ENCODE data around the gene WASF2.

The WASF2 gene

DNA sequence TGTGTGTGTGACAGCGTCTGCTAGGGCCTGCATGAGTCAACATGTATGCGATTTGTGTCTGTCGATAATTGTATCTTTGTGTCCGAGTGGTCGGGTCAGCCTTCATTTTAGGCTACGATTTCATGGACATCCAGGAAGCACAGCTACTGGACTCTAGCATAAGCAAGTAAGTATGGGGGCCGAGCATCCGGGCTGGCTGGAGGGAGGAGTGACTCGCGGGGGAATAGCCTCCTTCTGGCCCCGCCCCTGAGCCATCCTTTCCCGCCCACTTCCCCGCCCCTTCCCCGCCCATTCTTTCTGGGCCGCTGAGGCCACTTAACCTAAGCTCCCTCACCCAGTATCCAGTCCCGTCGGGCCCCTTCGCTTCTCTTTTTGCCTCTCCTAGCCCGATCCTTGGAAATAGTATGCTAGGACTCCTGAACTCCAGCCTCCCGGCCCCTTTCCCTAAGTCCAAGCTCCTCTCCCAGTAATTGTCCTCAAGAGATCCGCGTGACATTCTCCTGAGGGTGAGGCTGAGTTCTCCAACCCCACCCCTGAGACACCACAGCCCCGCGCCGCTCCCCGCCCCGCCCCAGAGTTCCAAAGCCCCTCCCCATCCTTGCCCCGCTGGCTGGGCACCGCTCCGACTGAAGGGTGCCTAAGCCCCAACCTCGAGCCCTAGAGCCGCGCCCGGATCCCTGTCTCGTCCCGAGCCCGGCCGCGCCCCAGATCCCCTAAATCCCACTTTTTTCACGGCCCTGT is 124.4 kb downstream of the WASF2 start:
- no peak for TF ChIP-seq ZFX (IDR thresholded peaks at IDR 0.05; ENCODE audit: borderline replicate concordance)
- TF ChIP-seq, protein P1, sequence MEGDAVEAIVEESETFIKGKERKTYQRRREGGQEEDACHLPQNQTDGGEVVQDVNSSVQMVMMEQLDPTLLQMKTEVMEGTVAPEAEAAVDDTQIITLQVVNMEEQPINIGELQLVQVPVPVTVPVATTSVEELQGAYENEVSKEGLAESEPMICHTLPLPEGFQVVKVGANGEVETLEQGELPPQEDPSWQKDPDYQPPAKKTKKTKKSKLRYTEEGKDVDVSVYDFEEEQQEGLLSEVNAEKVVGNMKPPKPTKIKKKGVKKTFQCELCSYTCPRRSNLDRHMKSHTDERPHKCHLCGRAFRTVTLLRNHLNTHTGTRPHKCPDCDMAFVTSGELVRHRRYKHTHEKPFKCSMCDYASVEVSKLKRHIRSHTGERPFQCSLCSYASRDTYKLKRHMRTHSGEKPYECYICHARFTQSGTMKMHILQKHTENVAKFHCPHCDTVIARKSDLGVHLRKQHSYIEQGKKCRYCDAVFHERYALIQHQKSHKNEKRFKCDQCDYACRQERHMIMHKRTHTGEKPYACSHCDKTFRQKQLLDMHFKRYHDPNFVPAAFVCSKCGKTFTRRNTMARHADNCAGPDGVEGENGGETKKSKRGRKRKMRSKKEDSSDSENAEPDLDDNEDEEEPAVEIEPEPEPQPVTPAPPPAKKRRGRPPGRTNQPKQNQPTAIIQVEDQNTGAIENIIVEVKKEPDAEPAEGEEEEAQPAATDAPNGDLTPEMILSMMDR (IDR thresholded peaks at IDR 0.05), result no peak
- peak overlapping the region; percentile 97 for H3K27ac ChIP-seq

DNA sequence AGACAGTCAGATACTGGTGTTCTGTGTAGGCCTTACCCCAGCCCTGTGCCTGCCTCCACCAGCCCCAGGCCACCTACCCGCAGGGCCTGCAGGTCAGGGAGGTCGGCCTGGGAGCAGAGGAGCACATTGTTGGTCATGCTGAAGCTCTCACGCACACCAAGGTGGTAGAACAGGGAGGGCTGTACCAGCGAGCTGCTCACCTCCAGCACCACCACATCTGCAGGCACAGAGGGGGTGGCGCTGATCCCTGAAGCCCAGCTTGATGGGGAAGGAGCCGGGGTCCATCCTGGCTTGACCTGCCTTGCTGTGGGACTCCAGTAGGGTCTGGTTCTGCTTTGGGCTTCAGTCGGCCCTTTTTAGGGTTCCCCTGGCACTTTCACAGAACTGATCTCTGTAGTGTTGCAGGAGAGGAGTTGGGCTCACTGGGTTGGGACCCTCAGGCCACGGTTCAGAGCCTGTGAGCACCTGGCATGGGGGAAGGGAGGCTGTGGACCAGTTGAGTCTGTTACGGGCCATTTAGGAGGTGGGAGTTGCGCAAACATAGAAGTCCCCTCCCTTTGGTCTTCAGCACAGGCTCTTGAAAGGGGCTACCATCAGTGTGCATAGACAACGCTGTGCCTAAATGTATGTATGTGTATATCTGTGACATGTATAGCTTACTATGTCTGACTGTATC is 125.1 kb downstream of the WASF2 start:
- H3K27ac ChIP-seq, result peak overlapping the region; percentile 97
- TF ChIP-seq, protein P1 (IDR thresholded peaks at IDR 0.05), result no peak
- TF ChIP-seq ZFX (IDR thresholded peaks at IDR 0.05; ENCODE audit: borderline replicate concordance), result no peak

DNA sequence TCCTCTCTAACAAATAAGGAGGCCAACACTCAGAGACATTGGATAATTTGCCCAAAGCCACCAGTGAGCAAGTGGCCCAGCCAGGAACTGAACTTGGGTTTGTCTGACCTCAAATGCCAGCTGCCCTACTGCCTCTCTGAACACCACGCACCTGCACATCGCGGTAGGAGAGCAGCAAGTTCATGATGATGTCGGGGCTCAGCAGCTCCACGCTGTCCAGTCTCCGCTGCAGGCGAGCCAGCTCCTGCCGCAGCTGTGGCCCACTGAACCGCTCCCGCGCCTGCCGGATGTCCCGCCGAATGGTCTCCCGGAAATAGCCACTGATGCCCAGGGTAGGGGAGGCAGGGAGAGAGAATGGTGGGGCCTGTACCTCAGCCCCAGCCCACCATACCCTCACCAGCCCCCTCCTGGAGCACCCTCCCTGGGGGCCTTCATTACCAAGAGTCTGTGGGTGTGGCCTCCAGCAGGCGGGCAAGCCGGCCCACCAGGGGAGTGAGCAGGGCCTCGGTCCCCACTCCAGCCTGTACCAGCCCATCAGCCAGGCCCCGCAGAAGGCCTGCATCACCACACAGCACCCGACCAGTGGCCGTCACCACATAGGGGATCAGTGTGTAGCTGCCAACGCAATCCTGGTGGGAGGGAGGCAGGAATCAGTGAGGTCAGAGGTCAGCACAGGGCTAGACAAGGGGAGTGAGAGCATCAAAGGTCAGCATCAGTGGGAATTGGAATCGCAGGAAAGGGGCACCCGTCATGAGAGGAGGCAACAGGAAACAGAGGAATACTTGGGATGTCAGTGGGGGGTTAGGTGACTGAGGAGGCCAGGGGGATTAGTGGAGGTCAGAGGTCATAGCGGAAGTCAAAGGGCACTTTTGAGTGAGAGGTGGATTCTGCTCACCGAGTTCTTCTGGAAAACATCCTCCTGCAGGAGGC is 125.9 kb downstream of the WASF2 start:
- TF ChIP-seq, protein P1 (IDR thresholded peaks at IDR 0.05), result no peak
- TF ChIP-seq ZFX (IDR thresholded peaks at IDR 0.05; ENCODE audit: borderline replicate concordance), result no peak
- no peak overlapping the region for H3K27ac ChIP-seq

DNA sequence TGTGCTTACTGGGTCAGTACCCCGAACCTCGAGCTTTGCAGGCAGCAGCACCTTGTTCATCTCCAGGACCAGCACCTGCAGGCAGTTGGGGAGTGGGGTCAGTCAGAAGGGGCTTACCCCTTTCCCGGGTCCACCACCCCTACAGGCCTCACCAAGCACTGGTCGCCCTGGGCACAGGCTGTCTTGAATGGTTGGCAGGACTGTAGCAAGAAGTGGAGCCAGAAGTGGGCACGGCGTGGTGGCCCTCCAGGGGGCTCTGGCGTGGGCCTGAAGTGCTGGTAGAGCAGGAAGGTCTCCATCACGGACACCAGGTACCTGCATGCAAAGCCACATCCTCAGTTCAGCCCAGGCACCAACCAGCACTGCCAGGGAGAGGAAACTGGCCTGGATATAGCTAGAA is 128.4 kb downstream of the WASF2 start:
- TF ChIP-seq, protein P1 (IDR thresholded peaks at IDR 0.05), result no peak
- no peak for TF ChIP-seq ZFX (IDR thresholded peaks at IDR 0.05; ENCODE audit: borderline replicate concordance)
- H3K27ac ChIP-seq, result no peak overlapping the region

DNA sequence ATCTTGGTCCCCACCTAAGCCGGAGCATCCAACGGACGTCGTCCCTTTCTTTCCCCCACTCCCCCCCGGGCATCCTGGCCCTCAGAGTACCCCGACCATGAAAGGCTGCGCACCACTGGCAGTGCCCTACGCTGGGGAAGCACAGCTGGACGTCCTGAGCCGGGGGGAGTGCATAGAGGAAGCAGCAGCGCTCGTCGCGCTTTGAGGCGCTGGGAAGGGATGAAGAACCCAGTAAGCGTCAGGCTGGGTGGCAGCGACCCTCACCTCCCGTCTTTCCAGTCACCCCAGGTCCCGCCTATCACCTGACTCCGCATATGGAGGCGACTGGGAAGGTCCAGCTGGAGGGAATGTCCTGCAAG is 128.9 kb downstream of the WASF2 start:
- TF ChIP-seq, protein P1 (IDR thresholded peaks at IDR 0.05), result no peak
- no peak for TF ChIP-seq ZFX (IDR thresholded peaks at IDR 0.05; ENCODE audit: borderline replicate concordance)
- no peak overlapping the region for H3K27ac ChIP-seq

DNA sequence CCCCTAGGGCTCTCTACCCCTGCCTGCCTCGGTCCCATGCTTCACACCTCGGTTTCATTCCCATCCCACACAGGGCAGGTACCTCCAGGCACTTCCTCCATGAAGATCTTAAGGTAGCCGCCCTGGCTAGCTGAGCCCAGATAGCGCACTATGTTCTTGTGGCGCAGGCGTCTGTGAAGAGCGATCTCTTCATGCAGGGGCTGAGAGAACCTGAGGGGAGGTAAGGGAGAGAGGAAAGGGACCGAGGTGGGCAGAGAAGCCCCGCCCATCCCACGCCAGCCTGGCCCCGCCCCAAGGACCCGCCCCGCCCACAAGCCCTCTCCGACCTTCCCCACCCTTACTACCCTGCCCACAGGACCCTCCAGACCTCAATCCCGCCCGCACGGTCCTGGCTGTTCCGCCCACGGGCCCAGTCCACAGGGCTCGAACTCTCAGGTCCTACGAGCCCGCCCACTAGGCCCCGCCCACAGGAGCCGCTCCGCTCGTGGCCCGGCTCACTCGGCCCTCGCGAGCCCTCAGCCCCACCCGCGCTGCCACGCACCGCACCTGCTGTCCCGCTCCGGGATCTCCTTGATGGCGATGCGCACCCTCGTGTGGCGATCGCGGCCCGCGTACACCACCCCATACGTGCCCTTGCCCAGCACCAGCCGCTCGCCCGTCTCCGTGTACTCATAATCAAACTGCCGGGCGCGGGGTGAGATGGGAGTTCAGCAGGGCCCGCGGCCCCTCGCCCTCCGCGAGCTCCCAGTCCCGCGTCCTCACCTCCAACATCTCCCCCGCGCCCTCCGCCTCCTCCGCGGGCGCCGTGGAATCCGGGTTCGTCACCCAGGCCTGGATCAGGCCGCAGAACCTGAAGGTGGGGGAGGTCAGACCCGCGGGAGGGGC is 129.6 kb downstream of the WASF2 start:
- TF ChIP-seq ZFX (IDR thresholded peaks at IDR 0.05; ENCODE audit: borderline replicate concordance), result no peak
- TF ChIP-seq, protein P1 (IDR thresholded peaks at IDR 0.05), result no peak
- no peak overlapping the region for H3K27ac ChIP-seq
